Common myeloid progenitor, CD34-positive (primary cell): ENCODE data around the gene STON2.

Source experiments
- CTCF ChIA-PET: fragments of 350-600 bp; sonication (Branson Sonifier 250); formaldehyde crosslinking; loops from one replicate; lab custom pipeline; 2021; ENCODE audit warnings: antibody characterized with exemption; lab: Charles Lee
- POLR2A ChIA-PET: fragments of 350-600 bp; sonication (Branson Sonifier 250); formaldehyde crosslinking; loops from one replicate; lab custom pipeline; 2021; ENCODE audit warnings: antibody characterized with exemption; lab: Charles Lee
- DNase-seq, 3 donors: peaks; one replicate each; pipeline versions ENCODE4 v3.0.0 to v3.0.0-alpha.2; 2013
- H3K27ac ChIP-seq, 2 experiments: 1 replicate in 1 of 2; 2 replicates in 1 of 2; pipeline ENCODE4 v1.7.0; 2013; ENCODE audit warnings: inconsistent platforms in 2 of 2, low read length in 2 of 2, mild to moderate bottlenecking in 2 of 2, low read depth in 1 of 2, moderate library complexity in 1 of 2; ENCODE audit not compliant: severe bottlenecking in 2 of 2, insufficient read depth in 1 of 2, poor library complexity in 1 of 2
- H3K27me3 ChIP-seq, 5 experiments: replicated peaks in 2 of 5; 1 replicate in 3 of 5; 2 replicates in 2 of 5; pipeline versions ENCODE4 v1.6.1 to v1.7.0; 2013; ENCODE audit warnings: low read length in 4 of 5, mild to moderate bottlenecking in 2 of 5, moderate library complexity in 2 of 5, inconsistent platforms in 1 of 5; ENCODE audit not compliant: insufficient read depth in 5 of 5, control insufficient read depth in 4 of 5
- H3K36me3 ChIP-seq, 4 experiments: 1 replicate in 2 of 4; 2 replicates in 2 of 4; pipeline versions ENCODE4 v1.6.1 to v1.7.0; 2013; ENCODE audit warnings: low read length in 3 of 4, control low read depth in 1 of 4, mild to moderate bottlenecking in 1 of 4; ENCODE audit not compliant: control insufficient read depth in 4 of 4, insufficient read depth in 4 of 4
- H3K4me1 ChIP-seq, 4 experiments: 1 replicate in 3 of 4; 2 replicates in 1 of 4; pipeline versions ENCODE4 v1.6.1 to v1.7.1; 2013; ENCODE audit warnings: low read length in 3 of 4, mild to moderate bottlenecking in 3 of 4, control low read depth in 1 of 4, inconsistent platforms in 1 of 4, moderate library complexity in 1 of 4; ENCODE audit not compliant: control insufficient read depth in 4 of 4, insufficient read depth in 4 of 4; ENCODE audit errors: control extremely low read depth in 1 of 4
- H3K4me3 ChIP-seq, 7 experiments: 1 replicate in 4 of 7; 2 replicates in 3 of 7; pipeline versions ENCODE4 v1.5.1 to v1.7.0; 2013; ENCODE audit warnings: mild to moderate bottlenecking in 7 of 7, low read length in 6 of 7, moderate library complexity in 6 of 7, inconsistent platforms in 2 of 7, low read depth in 2 of 7, control low read depth in 1 of 7; ENCODE audit not compliant: insufficient read depth in 4 of 7, control insufficient read depth in 1 of 7; ENCODE audit errors: extremely low read depth in 1 of 7
- H3K9me3 ChIP-seq, 5 experiments: 1 replicate in 4 of 5; 2 replicates in 1 of 5; pipeline versions ENCODE4 v1.6.1 to v1.7.1; 2013; ENCODE audit warnings: low read length in 4 of 5, mild to moderate bottlenecking in 2 of 5, inconsistent platforms in 1 of 5, low read depth in 1 of 5, moderate library complexity in 1 of 5; ENCODE audit not compliant: control insufficient read depth in 4 of 5, insufficient read depth in 2 of 5; ENCODE audit errors: control extremely low read depth in 1 of 5
- WGBS: methylation state at CpG from one replicate; pipeline ENCODE4 v1.1.5; 2013; ENCODE audit not compliant: insufficient coverage; 5-methylcytosine and 5-hydroxymethylcytosine counted together

The STON2 gene

DNA sequence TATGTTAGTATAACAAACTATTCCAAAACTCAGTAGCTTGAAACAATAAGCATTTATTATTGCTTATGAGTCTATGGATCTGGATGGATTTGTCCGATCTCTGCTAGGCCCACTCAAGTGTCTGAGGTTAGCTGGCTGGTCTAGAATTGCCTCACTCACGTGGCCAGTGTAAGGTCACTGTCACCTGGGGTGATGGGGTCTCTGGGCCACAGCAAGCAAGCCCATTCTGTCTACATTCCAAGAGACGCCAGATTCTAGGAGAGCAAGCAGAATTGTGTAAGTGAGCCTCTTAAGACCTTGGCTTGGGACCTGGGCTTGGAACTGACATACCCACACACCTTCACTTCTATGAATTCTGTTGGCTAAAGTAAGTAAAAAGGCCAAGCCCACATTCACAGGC, 80.2 kb downstream of the STON2 start:
- Histone ChIP-seq H3K27ac (no peak overlapping the region), H3K4me1 (peaks cover 0 to 6% (median 2%) of the 10 kb centered on the region in 4 experiments), H3K4me3 (no peak overlapping the region), H3K9me3 (peaks cover 0 to 2% (median 0%) of the 10 kb centered on the region in 5 experiments), H3K36me3 (peaks cover 3 to 14% (median 11%) of the 10 kb centered on the region in 4 experiments), H3K27me3 (no peaks in the 10 kb centered on the region)
- 100% methylated on average over 2 of the region's 3 CpGs for whole genome bisulfite sequencing
- DNase-seq: no peak
- ChIA-PET CTCF (interaction anchor here (0.8 to 1.6 kb wide), 3 partner anchors 12 to 17 kb away, joined by 3 to 4 read pairs (median 3); no protein-coding TSS in a partner anchor), POLR2A (no interaction called here)

GRCh38 chr14:81319314-81319713, 80.8 kb downstream of the STON2 start:
- CTCF ChIA-PET: interaction anchor here (0.8 to 1.0 kb wide), 2 partner anchors 12 to 17 kb away, joined by 3 read pairs; no protein-coding TSS in a partner anchor
- no peak overlapping the region for H3K27ac ChIP-seq

GRCh38 chr14:81315341-81315740, 84.8 kb downstream of the STON2 start:
- Histone ChIP-seq H3K4me1 (peaks cover 4 to 20% (median 13%) of the 10 kb centered on the region in 4 experiments), H3K36me3 (peaks cover 0 to 8% (median 2%) of the 10 kb centered on the region in 4 experiments), H3K4me3 (no peak overlapping the region), H3K27ac (no peak overlapping the region), H3K9me3 (peaks cover 0 to 2% (median 0%) of the 10 kb centered on the region in 5 experiments), H3K27me3 (no peaks in the 10 kb centered on the region)
- WGBS: 87% methylated on average over 5 of the region's 5 CpGs
- CTCF ChIA-PET: interaction anchor here (1.0 to 1.5 kb wide), 2 partner anchors 10 to 48 kb away, joined by 3 read pairs; no protein-coding TSS in a partner anchor
- no peak for DNase-seq
- POLR2A ChIA-PET: no interaction called here

More at GRCh38 chr14:81319314-81319713, 80.8 kb downstream of the STON2 start:
- Histone ChIP-seq H3K4me1 (peaks cover 0 to 6% (median 2%) of the 10 kb centered on the region in 4 experiments), H3K27me3 (no peaks in the 10 kb centered on the region), H3K9me3 (peaks cover 0 to 2% (median 0%) of the 10 kb centered on the region in 5 experiments), H3K4me3 (no peak overlapping the region), H3K36me3 (peaks cover 3 to 14% (median 11%) of the 10 kb centered on the region in 4 experiments)
- no peak for DNase-seq
- no CpG with 5 or more reads among the region's 2 CpGs for WGBS
- POLR2A ChIA-PET: no interaction called here

- peaks cover 4 to 20% (median 13%) of the 10 kb centered on the region in 4 experiments for H3K4me1 ChIP-seq
- WGBS: 100% methylated on average over 1 of the region's 4 CpGs
Measured at GRCh38 chr14:81314443-81315175, 85.5 kb downstream of the STON2 start.

GRCh38 chr14:81313775-81314429, 86.2 kb downstream of the STON2 start:
- Histone ChIP-seq H3K4me1 (peaks cover 4 to 20% (median 13%) of the 10 kb centered on the region in 4 experiments), H3K4me3 (no peak overlapping the region), H3K36me3 (peaks cover 0 to 7% (median 2%) of the 10 kb centered on the region in 4 experiments), H3K27me3 (no peaks in the 10 kb centered on the region), H3K9me3 (peaks cover 0 to 2% (median 0%) of the 10 kb centered on the region in 5 experiments), H3K27ac (no peak overlapping the region)
- DNase-seq: no peak
- CTCF ChIA-PET: interaction anchor here (1.3 kb wide), 1 partner anchor 9 kb away, joined by 3 read pairs; no protein-coding TSS in a partner anchor
- 100% methylated on average over 2 of the region's 3 CpGs for WGBS
- POLR2A ChIA-PET: interaction anchor here (0.6 kb wide), 1 partner anchor 19 kb away, joined by 3 read pairs; no protein-coding TSS in a partner anchor

More at GRCh38 chr14:81314443-81315175, 85.5 kb downstream of the STON2 start:
- Histone ChIP-seq H3K4me3 (no peak overlapping the region), H3K27me3 (no peaks in the 10 kb centered on the region), H3K36me3 (peaks cover 0 to 8% (median 2%) of the 10 kb centered on the region in 4 experiments), H3K9me3 (peaks cover 0 to 2% (median 0%) of the 10 kb centered on the region in 5 experiments), H3K27ac (no peak overlapping the region)
- no peak for DNase-seq
- ChIA-PET CTCF (interaction anchor here (1.3 to 1.5 kb wide), 2 partner anchors 9 to 47 kb away, joined by 3 read pairs; no protein-coding TSS in a partner anchor), POLR2A (interaction anchor here (0.6 kb wide), 1 partner anchor 20 kb away, joined by 3 read pairs; no protein-coding TSS in a partner anchor)

GRCh38 chr14:81313200-81313599, 86.9 kb downstream of the STON2 start:
- 89% methylated on average over 5 of the region's 7 CpGs for WGBS
- H3K36me3 ChIP-seq: peaks cover 0 to 5% (median under 1%) of the 10 kb centered on the region in 4 experiments
- CTCF ChIA-PET: no interaction called here
- no peak overlapping the region for H3K4me3 ChIP-seq
- peaks cover 4 to 20% (median 13%) of the 10 kb centered on the region in 4 experiments for H3K4me1 ChIP-seq
- DNase-seq: no peak
- H3K9me3 ChIP-seq: peaks cover 0 to 2% (median 0%) of the 10 kb centered on the region in 5 experiments
- POLR2A ChIA-PET: no interaction called here
- H3K27me3 ChIP-seq: no peaks in the 10 kb centered on the region
- no peak overlapping the region for H3K27ac ChIP-seq
